Tibial artery (tissue), 4 donors: ENCODE results near the gene MPDU1.

Experiments
- DNase-seq, 2 donors: peaks; one replicate each; pipeline ENCODE4 v3.0.0-alpha.2; 2019
- H3K27ac ChIP-seq, 2 donors: fragments of 200-600 bp; sonication (generic) in 1 of 2; 1 replicate in 1 of 2; 2 replicates in 1 of 2; pipeline ENCODE4 v1.5.1; 2018 to 2019; ENCODE audit warnings: mild to moderate bottlenecking in 1 of 2
- H3K27me3 ChIP-seq, 2 donors: fragments of 200-600 bp; sonication (generic) in 1 of 2; one replicate each; pipeline versions ENCODE4 v1.5.1 to v1.6.0; 2016 to 2019
- H3K36me3 ChIP-seq, 3 donors: fragments of 200-600 bp; sonication (generic) in 2 of 3; one replicate each; pipeline ENCODE4 v1.5.1; 2016 to 2019; ENCODE audit warnings: mild to moderate bottlenecking in 2 of 3
- H3K4me1 ChIP-seq, 4 donors: fragments of 200-600 bp; sonication (generic) in 2 of 4; 1 replicate in 3 of 4; 2 replicates in 1 of 4; pipeline ENCODE4 v1.5.1; 2016 to 2019
- H3K4me3 ChIP-seq, 2 donors: fragments of 200-600 bp; sonication (generic) in 1 of 2; 1 replicate in 1 of 2; 2 replicates in 1 of 2; pipeline ENCODE4 v1.5.1; 2018 to 2019; ENCODE audit warnings: mild to moderate bottlenecking in 2 of 2
- H3K9me3 ChIP-seq, 3 donors: fragments of 200-600 bp; sonication (generic) in 1 of 3; one replicate each; pipeline ENCODE4 v1.5.1; 2016 to 2019
- CTCF ChIP-seq, 2 experiments: fragments of 200-600 bp in 1 of 2; fragments of 450-650 bp in 1 of 2; IDR thresholded peaks; one replicate each; pipeline ENCODE4 v1.5.1; 2017 to 2019; ENCODE audit warnings: antibody characterized with exemption in 2 of 2, mild to moderate bottlenecking in 1 of 2, moderate library complexity in 1 of 2
- intact Hi-C: fragments of 100-400 bp; cut with DNase I; formaldehyde crosslinking; loops from one replicate; pipeline ENCODE4 v1.15.0; 2023; ENCODE audit warnings: low total_unique reads

Gene MPDU1

GRCh38 chr17:7583253-7584109 lies at the start of gene MPDU1:
Gene MPDU1, plus strand, starts transcription at chr17:7583852. Its CDS starts 11 bp downstream, at chr17:7583863.
- peak within 1 kb of the TSS; percentile 58 to 62 for H3K4me3 ChIP-seq
- peaks cover 10 to 63% (median 53%) of the 10 kb centered on the region in 4 donors for H3K4me1 ChIP-seq
- no peaks in the 10 kb centered on the region for H3K9me3 ChIP-seq
- H3K27ac ChIP-seq: peak within 1 kb of the TSS; percentile 85 to 92
- TF ChIP-seq CTCF (IDR thresholded peaks at IDR 0.05): peak in 1 of 2 experiments; percentile 16
- H3K27me3 ChIP-seq: no peaks in the 10 kb centered on the region
- intact Hi-C loops: no loop called here
- DNase-seq: peak; percentile 93 to 99
- H3K36me3 ChIP-seq: peaks cover 4 to 24% (median 11%) of the 10 kb centered on the region in 3 donors

- H3K4me3 ChIP-seq: no peak overlapping the region
- H3K9me3 ChIP-seq: peaks cover 0 to 9% (median 0%) of the 10 kb centered on the region in 3 donors
- DNase-seq: no peak
- peaks cover 0 to 19% of the 10 kb centered on the region in 2 donors for H3K27me3 ChIP-seq
- H3K4me1 ChIP-seq: no peaks in the 10 kb centered on the region
- H3K36me3 ChIP-seq: no peaks in the 10 kb centered on the region
- no peak overlapping the region for H3K27ac ChIP-seq
- intact Hi-C loops: no loop called here
- TF ChIP-seq CTCF (IDR thresholded peaks at IDR 0.05): no peak
Measured at GRCh38 chr17:7538050-7538449, 45.6 kb upstream of the MPDU1 start.

- no peak overlapping the region for H3K27ac ChIP-seq
- H3K4me1 ChIP-seq: no peaks in the 10 kb centered on the region
- H3K27me3 ChIP-seq: peaks cover 0 to 19% of the 10 kb centered on the region in 2 donors
- intact Hi-C loops: no loop called here
- H3K36me3 ChIP-seq: no peaks in the 10 kb centered on the region
- no peak overlapping the region for H3K4me3 ChIP-seq
- DNase-seq: no peak
- TF ChIP-seq CTCF (IDR thresholded peaks at IDR 0.05): no peak
- H3K9me3 ChIP-seq: peaks cover 0 to 9% (median 0%) of the 10 kb centered on the region in 3 donors
Measured at GRCh38 chr17:7538891-7539545, 44.6 kb upstream of the MPDU1 start.

- H3K4me3 ChIP-seq: no peak overlapping the region
- H3K9me3 ChIP-seq: peaks cover 0 to 9% (median 0%) of the 10 kb centered on the region in 3 donors
- no peaks in the 10 kb centered on the region for H3K4me1 ChIP-seq
- no peak overlapping the region for H3K27ac ChIP-seq
- H3K27me3 ChIP-seq: peaks cover 0 to 19% of the 10 kb centered on the region in 2 donors
- no peak for TF ChIP-seq CTCF (IDR thresholded peaks at IDR 0.05)
- DNase-seq: no peak
- intact Hi-C loops: no loop called here
- H3K36me3 ChIP-seq: no peaks in the 10 kb centered on the region
Measured at GRCh38 chr17:7541074-7541621, 42.5 kb upstream of the MPDU1 start.

- H3K27ac ChIP-seq: no peak overlapping the region
- DNase-seq: no peak
Measured at GRCh38 chr17:7544911-7545310, 38.7 kb upstream of the MPDU1 start.

More at GRCh38 chr17:7544911-7545310, 38.7 kb upstream of the MPDU1 start:
- no peak for TF ChIP-seq CTCF (IDR thresholded peaks at IDR 0.05)
- H3K27me3 ChIP-seq: peaks cover 0 to 5% of the 10 kb centered on the region in 2 donors
- H3K4me3 ChIP-seq: no peak overlapping the region
- no peaks in the 10 kb centered on the region for H3K9me3 ChIP-seq
- no peaks in the 10 kb centered on the region for H3K36me3 ChIP-seq
- intact Hi-C loops: no loop called here
- peaks cover 0 to 15% (median 11%) of the 10 kb centered on the region in 4 donors for H3K4me1 ChIP-seq
